ENCODE measurements around the gene CEP83. TPM values are rescaled to one million over a fixed set of nuclear protein-coding genes. Genes with fewer than 3 reads are reported as not detected.

The CEP83 gene
- total RNA-seq, 1 donor from 2014 or later, result 3.2 TPM

Other genes starting within 250 kb of the CEP83 start
- 3.2 and 8.5 TPM in 2 replicates for gene TMCC3, start 190.7 kb upstream of the CEP83 start, total RNA-seq

All from lung microvascular endothelial cell (primary cell).